HEK293 (cell line): ENCODE data around the gene B4GALNT1.

Experiments used
- CTCF ChIA-PET: fragments of 350-600 bp; formaldehyde crosslinking; extraction: SDS; loops from one replicate; lab custom pipeline; 2021; ENCODE audit warnings: antibody characterized with exemption; lab: Yijun Ruan, JAX
- POLR2A ChIA-PET: fragments of 300-600 bp; formaldehyde crosslinking; extraction: SDS; loops from one replicate; lab custom pipeline; 2020; ENCODE audit warnings: antibody characterized with exemption, inconsistent platforms; lab: Yijun Ruan, JAX
- H3K27ac ChIP-seq: fragments of 200-500 bp; sonication (Bioruptor generic); 2 replicates; pipeline ENCODE4 v1.5.1; 2014; ENCODE audit warnings: low read depth, low read length, control low read depth, inconsistent platforms; ENCODE audit errors: extremely low read depth
- H3K36me3 ChIP-seq, 2 experiments: fragments of 200-500 bp in 1 of 2; sonication (Bioruptor generic) in 1 of 2; 1 replicate in 1 of 2; 2 replicates in 1 of 2; pipeline ENCODE4 v1.5.1; 2014 to 2017; ENCODE audit warnings: inconsistent platforms in 2 of 2, low read length in 2 of 2; ENCODE audit not compliant: control insufficient read depth in 2 of 2, insufficient read depth in 1 of 2
- H3K4me1 ChIP-seq: fragments of 200-500 bp; sonication (Bioruptor generic); 2 replicates; pipeline ENCODE4 v1.5.1; 2014; ENCODE audit warnings: mild to moderate bottlenecking, low read length, inconsistent platforms; ENCODE audit not compliant: control insufficient read depth, insufficient read depth
- H3K4me3 ChIP-seq: 2 replicates; pipeline ENCODE4 v1.5.1; 2011; ENCODE audit warnings: low read depth, mild to moderate bottlenecking, control low read depth, low read length, moderate library complexity
- H3K9me3 ChIP-seq: fragments of 200-500 bp; sonication (Bioruptor generic); 2 replicates; pipeline ENCODE4 v1.5.1; 2014; ENCODE audit warnings: low read depth, low read length, inconsistent platforms; ENCODE audit not compliant: control insufficient read depth, insufficient read depth
- HOXC10 ChIP-seq: sonication (generic); formaldehyde crosslinking; IDR thresholded peaks from 2 replicates; pipeline ENCODE4 v1.8.1; 2023; ENCODE audit warnings: mild to moderate bottlenecking, missing genetic modification reagents
- KLF1 ChIP-seq: fragments of 450-650 bp; formaldehyde crosslinking; IDR thresholded peaks from 2 replicates; pipeline ENCODE4 v1.5.1; 2016; ENCODE audit warnings: missing biosample characterization, missing genetic modification characterization
- KLF8 ChIP-seq: fragments of 450-650 bp; formaldehyde crosslinking; IDR thresholded peaks from 2 replicates; pipeline ENCODE4 v1.5.1; 2016; ENCODE audit warnings: missing biosample characterization, missing genetic modification characterization
- KLF9 ChIP-seq: fragments of 450-650 bp; formaldehyde crosslinking; IDR thresholded peaks from 2 replicates; pipeline ENCODE4 v1.5.1; 2016; ENCODE audit warnings: missing biosample characterization, missing genetic modification characterization, low read depth
- OVOL3 ChIP-seq: fragments of 450-650 bp; formaldehyde crosslinking; IDR thresholded peaks from 2 replicates; pipeline ENCODE4 v1.5.1; 2016; ENCODE audit warnings: missing biosample characterization, missing genetic modification characterization
- SALL2 ChIP-seq: fragments of 450-650 bp; formaldehyde crosslinking; IDR thresholded peaks from 2 replicates; pipeline ENCODE4 v1.5.0; 2017; ENCODE audit warnings: missing biosample characterization, mild to moderate bottlenecking, missing genetic modification characterization, borderline replicate concordance
- ZBTB1 ChIP-seq: fragments of 450-650 bp; formaldehyde crosslinking; IDR thresholded peaks from 2 replicates; pipeline ENCODE4 v1.5.1; 2016; ENCODE audit warnings: missing biosample characterization, missing genetic modification characterization
- ZBTB7A ChIP-seq: fragments of 450-650 bp; formaldehyde crosslinking; IDR thresholded peaks from 2 replicates; pipeline ENCODE4 v1.5.1; 2016; ENCODE audit warnings: low read depth, missing biosample characterization, missing genetic modification characterization
- ZNF112 ChIP-seq: fragments of 450-650 bp; formaldehyde crosslinking; IDR thresholded peaks from 2 replicates; pipeline ENCODE4 v1.5.0; 2017; ENCODE audit warnings: missing biosample characterization, missing genetic modification characterization
- ZNF121 ChIP-seq: fragments of 450-650 bp; formaldehyde crosslinking; IDR thresholded peaks from 2 replicates; pipeline ENCODE4 v1.5.1; 2016; ENCODE audit warnings: missing biosample characterization, missing genetic modification characterization
- ZNF169 ChIP-seq: fragments of 450-650 bp; formaldehyde crosslinking; IDR thresholded peaks from 2 replicates; pipeline ENCODE4 v1.5.1; 2016; ENCODE audit warnings: missing biosample characterization, missing genetic modification characterization
- ZNF239 ChIP-seq: fragments of 450-650 bp; formaldehyde crosslinking; IDR thresholded peaks from 2 replicates; pipeline ENCODE4 v1.5.1; 2016; ENCODE audit warnings: missing biosample characterization, missing genetic modification characterization
- ZNF274 ChIP-seq, 2 experiments: fragments of 200-500 bp in 1 of 2; fragments of 450-650 bp in 1 of 2; sonication (Bioruptor generic) in 1 of 2; formaldehyde crosslinking in 1 of 2; IDR thresholded peaks; 2 replicates each; pipeline versions ENCODE4 v1.5.1 to v1.6.1; 2014 to 2016; ENCODE audit warnings: borderline replicate concordance in 1 of 2, inconsistent platforms in 1 of 2, low read length in 1 of 2, missing biosample characterization in 1 of 2, missing genetic modification characterization in 1 of 2
- ZNF311 ChIP-seq: fragments of 450-650 bp; formaldehyde crosslinking; IDR thresholded peaks from 2 replicates; pipeline ENCODE4 v1.5.1; 2017; ENCODE audit warnings: missing biosample characterization, missing genetic modification characterization, borderline replicate concordance
- ZNF48 ChIP-seq: fragments of 450-650 bp; formaldehyde crosslinking; IDR thresholded peaks from 2 replicates; pipeline ENCODE4 v1.5.1; 2016; ENCODE audit warnings: missing biosample characterization, missing genetic modification characterization
- ZNF514 ChIP-seq: fragments of 450-650 bp; formaldehyde crosslinking; IDR thresholded peaks from 2 replicates; pipeline ENCODE4 v1.5.1; 2016; ENCODE audit warnings: missing biosample characterization, missing genetic modification characterization
- ZNF529 ChIP-seq: fragments of 450-650 bp; formaldehyde crosslinking; IDR thresholded peaks from 2 replicates; pipeline ENCODE4 v1.5.1; 2017; ENCODE audit warnings: missing genetic modification characterization, missing biosample characterization; ENCODE audit not compliant: insufficient replicate concordance
- ZNF610 ChIP-seq: fragments of 450-650 bp; formaldehyde crosslinking; IDR thresholded peaks from 2 replicates; pipeline ENCODE4 v1.5.1; 2016; ENCODE audit warnings: missing biosample characterization, missing genetic modification characterization, borderline replicate concordance
- ZNF621 ChIP-seq: fragments of 450-650 bp; formaldehyde crosslinking; IDR thresholded peaks from 2 replicates; pipeline ENCODE4 v1.5.1; 2017; ENCODE audit warnings: missing biosample characterization, missing genetic modification characterization
- ZNF626 ChIP-seq: fragments of 450-650 bp; sonication (Bioruptor Pico); formaldehyde crosslinking; IDR thresholded peaks from 2 replicates; pipeline ENCODE4 v1.5.1; 2018; ENCODE audit warnings: missing biosample characterization, missing genetic modification characterization, inconsistent platforms
- ZNF664 ChIP-seq: fragments of 450-650 bp; formaldehyde crosslinking; IDR thresholded peaks from 2 replicates; pipeline ENCODE4 v1.5.1; 2016; ENCODE audit warnings: missing biosample characterization, missing genetic modification characterization
- ZNF837 ChIP-seq: fragments of 450-650 bp; formaldehyde crosslinking; IDR thresholded peaks from 2 replicates; pipeline ENCODE4 v1.5.1; 2016; ENCODE audit warnings: missing biosample characterization, missing genetic modification characterization
- ZNF843 ChIP-seq: fragments of 450-650 bp; formaldehyde crosslinking; IDR thresholded peaks from 2 replicates; pipeline ENCODE4 v1.5.1; 2016; ENCODE audit warnings: missing biosample characterization, missing genetic modification characterization
- TF ChIP-seq, protein P1 (sequence below): fragments of 450-650 bp; formaldehyde crosslinking; IDR thresholded peaks from 2 replicates; pipeline ENCODE4 v1.5.1; 2016; ENCODE audit warnings: missing biosample characterization, missing genetic modification characterization
- TF ChIP-seq, protein P2 (sequence below): fragments of 450-650 bp; formaldehyde crosslinking; IDR thresholded peaks from 2 replicates; pipeline ENCODE4 v1.5.1; 2016; ENCODE audit warnings: missing biosample characterization, missing genetic modification characterization
- TF ChIP-seq, protein P3 (sequence below): fragments of 450-650 bp; IDR thresholded peaks from 2 replicates; pipeline ENCODE4 v1.5.1; 2018; ENCODE audit warnings: missing biosample characterization, missing genetic modification characterization
- TF ChIP-seq, protein P4 (sequence below): fragments of 450-650 bp; formaldehyde crosslinking; IDR thresholded peaks from 2 replicates; pipeline ENCODE4 v1.5.1; 2016; ENCODE audit warnings: missing biosample characterization, missing genetic modification characterization
- TF ChIP-seq, protein P5 (sequence below): fragments of 450-650 bp; formaldehyde crosslinking; IDR thresholded peaks from 2 replicates; pipeline ENCODE4 v1.5.1; 2016; ENCODE audit warnings: missing biosample characterization, missing genetic modification characterization

The B4GALNT1 gene

DNA sequence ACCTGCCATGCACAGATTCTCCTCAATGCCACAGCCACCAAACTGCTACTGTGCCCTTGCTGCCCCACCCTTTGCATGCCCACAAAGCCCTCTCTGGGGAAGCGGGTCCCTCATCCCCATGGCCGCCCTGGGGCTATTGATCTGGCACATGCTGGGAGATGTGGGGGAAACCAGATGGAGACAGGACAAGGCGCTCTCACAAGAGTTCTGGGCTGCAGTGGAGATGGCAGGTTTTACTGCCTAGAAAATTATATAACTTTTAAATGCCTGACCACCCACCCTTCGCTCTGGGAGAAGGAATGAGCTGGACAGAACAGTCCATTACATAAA lies 52.6 kb downstream of the B4GALNT1 start:
- H3K4me3 ChIP-seq: no peak overlapping the region
- ChIA-PET CTCF (interaction anchor here (0.9 to 6.6 kb wide), 6 partner anchors 9 to 156 kb away, joined by 3 to 113 read pairs (median 4); no protein-coding TSS in a partner anchor), POLR2A (interaction anchor here (1.3 kb wide), 1 partner anchor 11 kb away, joined by 3 read pairs; the partner anchor contains the start of gene PIP4K2C)
- TF ChIP-seq KLF8 (tag by site-specific recombination) (no peak), ZNF843 (tag by site-specific recombination) (no peak), ZNF610 (tag by site-specific recombination) (no peak), ZNF239 (tag by site-specific recombination) (no peak), SALL2 (tag by site-specific recombination) (no peak), ZBTB1 (no peak), ZNF621 (tag by site-specific recombination) (no peak), ZNF274 (IDR thresholded peaks at IDR 0.05; ENCODE audit: low read length) (no peak), ZNF274 (tag by site-specific recombination; IDR thresholded peaks at IDR 0.05; ENCODE audit: borderline replicate concordance) (no peak), KLF1 (tag by site-specific recombination) (no peak), KLF9 (tag by site-specific recombination) (no peak), ZNF626 (tag by site-specific recombination) (no peak), ZNF529 (tag by site-specific recombination) (no peak), ZNF121 (no peak), ZNF311 (tag by site-specific recombination) (no peak), ZNF514 (tag by site-specific recombination) (no peak), ZNF664 (tag by site-specific recombination) (no peak), ZNF48 (no peak)
- TF ChIP-seq, protein P1, sequence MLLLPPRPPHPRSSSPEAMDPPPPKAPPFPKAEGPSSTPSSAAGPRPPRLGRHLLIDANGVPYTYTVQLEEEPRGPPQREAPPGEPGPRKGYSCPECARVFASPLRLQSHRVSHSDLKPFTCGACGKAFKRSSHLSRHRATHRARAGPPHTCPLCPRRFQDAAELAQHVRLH (tag by site-specific recombination): no peak
- H3K36me3 ChIP-seq: peaks cover 8 to 62% of the 10 kb centered on the region in 2 experiments; a peak in 2 of 3 replicates
- H3K4me1 ChIP-seq: no peaks in the 10 kb centered on the region
- H3K27ac ChIP-seq: no peak overlapping the region
- no peaks in the 10 kb centered on the region for H3K9me3 ChIP-seq

DNA sequence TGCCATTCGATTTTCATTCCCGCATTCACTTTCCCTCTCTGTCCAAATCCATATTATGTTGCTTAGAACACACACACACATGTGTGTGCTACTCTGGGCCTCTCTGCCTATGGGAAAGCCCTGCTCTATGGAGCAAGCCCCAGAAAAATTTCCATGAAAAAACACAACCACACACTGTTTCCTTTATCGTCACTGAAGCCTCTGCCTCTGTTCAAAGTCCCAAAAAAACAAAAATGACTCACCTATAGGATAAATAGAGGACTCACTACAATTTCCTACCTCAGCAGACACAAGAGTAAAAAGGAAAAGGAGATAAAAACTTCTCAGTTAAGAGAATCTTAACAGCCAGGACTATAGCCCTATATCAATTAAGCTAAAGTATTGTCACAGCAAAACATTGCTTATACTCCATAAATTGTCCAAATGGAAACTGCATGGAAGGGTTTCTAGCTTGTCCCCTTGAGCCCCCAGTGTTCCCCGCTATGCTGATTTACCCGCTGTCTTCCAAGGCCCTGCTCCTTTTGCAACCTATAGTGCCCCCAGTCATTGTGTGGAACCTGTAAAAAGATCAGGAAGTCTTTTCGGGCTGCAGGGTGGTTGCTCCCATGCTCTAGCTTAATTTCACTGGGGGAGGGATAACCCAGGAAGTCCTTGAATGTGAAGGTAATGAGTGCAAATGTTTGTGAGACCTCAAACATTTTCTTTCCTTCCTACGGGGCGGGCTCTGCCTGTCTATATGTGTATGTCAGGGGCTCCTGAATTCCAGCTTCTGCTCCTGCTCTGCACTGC lies 53.1 kb downstream of the B4GALNT1 start:
- no peak overlapping the region for H3K27ac ChIP-seq
- H3K4me1 ChIP-seq: no peaks in the 10 kb centered on the region
- no peak overlapping the region for H3K4me3 ChIP-seq
- peaks cover 8 to 67% of the 10 kb centered on the region in 2 experiments; a peak in 2 of 3 replicates for H3K36me3 ChIP-seq
- ChIA-PET CTCF (interaction anchor here (0.9 to 6.6 kb wide), 5 partner anchors 8 to 157 kb away, joined by 3 to 113 read pairs (median 3); no protein-coding TSS in a partner anchor), POLR2A (interaction anchor here (1.3 kb wide), 1 partner anchor 11 kb away, joined by 3 read pairs; the partner anchor contains the start of gene PIP4K2C)
- H3K9me3 ChIP-seq: no peaks in the 10 kb centered on the region
- TF ChIP-seq, protein P2, sequence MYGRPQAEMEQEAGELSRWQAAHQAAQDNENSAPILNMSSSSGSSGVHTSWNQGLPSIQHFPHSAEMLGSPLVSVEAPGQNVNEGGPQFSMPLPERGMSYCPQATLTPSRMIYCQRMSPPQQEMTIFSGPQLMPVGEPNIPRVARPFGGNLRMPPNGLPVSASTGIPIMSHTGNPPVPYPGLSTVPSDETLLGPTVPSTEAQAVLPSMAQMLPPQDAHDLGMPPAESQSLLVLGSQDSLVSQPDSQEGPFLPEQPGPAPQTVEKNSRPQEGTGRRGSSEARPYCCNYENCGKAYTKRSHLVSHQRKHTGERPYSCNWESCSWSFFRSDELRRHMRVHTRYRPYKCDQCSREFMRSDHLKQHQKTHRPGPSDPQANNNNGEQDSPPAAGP: no peak
- no peak for TF ChIP-seq HOXC10 (CRISPR knock-in tag)
- TF ChIP-seq KLF9 (tag by site-specific recombination): no peak
- no peak for TF ChIP-seq ZNF169 (tag by site-specific recombination)
- TF ChIP-seq, protein P3, sequence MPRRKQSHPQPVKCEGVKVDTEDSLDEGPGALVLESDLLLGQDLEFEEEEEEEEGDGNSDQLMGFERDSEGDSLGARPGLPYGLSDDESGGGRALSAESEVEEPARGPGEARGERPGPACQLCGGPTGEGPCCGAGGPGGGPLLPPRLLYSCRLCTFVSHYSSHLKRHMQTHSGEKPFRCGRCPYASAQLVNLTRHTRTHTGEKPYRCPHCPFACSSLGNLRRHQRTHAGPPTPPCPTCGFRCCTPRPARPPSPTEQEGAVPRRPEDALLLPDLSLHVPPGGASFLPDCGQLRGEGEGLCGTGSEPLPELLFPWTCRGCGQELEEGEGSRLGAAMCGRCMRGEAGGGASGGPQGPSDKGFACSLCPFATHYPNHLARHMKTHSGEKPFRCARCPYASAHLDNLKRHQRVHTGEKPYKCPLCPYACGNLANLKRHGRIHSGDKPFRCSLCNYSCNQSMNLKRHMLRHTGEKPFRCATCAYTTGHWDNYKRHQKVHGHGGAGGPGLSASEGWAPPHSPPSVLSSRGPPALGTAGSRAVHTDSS: no peak
- TF ChIP-seq, protein P4, sequence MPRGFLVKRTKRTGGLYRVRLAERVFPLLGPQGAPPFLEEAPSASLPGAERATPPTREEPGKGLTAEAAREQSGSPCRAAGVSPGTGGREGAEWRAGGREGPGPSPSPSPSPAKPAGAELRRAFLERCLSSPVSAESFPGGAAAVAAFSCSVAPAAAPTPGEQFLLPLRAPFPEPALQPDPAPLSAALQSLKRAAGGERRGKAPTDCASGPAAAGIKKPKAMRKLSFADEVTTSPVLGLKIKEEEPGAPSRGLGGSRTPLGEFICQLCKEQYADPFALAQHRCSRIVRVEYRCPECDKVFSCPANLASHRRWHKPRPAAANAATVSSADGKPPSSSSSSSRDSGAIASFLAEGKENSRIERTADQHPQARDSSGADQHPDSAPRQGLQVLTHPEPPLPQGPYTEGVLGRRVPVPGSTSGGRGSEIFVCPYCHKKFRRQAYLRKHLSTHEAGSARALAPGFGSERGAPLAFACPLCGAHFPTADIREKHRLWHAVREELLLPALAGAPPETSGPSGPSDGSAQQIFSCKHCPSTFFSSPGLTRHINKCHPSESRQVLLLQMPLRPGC: no peak
- no peak for TF ChIP-seq OVOL3 (tag by site-specific recombination)
- TF ChIP-seq, protein P5, sequence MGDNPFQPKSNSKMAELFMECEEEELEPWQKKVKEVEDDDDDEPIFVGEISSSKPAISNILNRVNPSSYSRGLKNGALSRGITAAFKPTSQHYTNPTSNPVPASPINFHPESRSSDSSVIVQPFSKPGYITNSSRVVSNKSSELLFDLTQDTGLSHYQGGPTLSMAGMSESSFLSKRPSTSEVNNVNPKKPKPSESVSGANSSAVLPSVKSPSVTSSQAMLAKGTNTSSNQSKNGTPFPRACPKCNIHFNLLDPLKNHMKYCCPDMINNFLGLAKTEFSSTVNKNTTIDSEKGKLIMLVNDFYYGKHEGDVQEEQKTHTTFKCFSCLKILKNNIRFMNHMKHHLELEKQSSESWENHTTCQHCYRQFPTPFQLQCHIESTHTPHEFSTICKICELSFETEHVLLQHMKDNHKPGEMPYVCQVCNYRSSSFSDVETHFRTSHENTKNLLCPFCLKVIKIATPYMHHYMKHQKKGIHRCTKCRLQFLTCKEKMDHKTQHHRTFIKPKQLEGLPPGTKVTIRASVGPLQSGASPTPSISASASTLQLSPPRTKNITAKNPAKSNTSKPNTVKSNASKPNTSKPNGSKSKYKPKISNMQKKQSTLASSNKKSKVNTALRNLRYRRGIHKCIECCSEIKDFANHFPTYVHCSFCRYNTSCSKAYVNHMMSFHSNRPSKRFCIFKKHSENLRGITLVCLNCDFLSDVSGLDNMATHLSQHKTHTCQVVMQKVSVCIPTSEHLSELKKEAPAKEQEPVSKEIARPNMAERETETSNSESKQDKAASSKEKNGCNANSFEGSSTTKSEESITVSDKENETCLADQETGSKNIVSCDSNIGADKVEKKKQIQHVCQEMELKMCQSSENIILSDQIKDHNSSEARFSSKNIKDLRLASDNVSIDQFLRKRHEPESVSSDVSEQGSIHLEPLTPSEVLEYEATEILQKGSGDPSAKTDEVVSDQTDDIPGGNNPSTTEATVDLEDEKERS: no peak
- TF ChIP-seq ZNF837 (tag by site-specific recombination): no peak
- no peak for TF ChIP-seq ZBTB7A
- no peak for TF ChIP-seq ZNF112
